ENCODE measurements around the gene NDUFS2.

NDUFS2 gene

DNA sequence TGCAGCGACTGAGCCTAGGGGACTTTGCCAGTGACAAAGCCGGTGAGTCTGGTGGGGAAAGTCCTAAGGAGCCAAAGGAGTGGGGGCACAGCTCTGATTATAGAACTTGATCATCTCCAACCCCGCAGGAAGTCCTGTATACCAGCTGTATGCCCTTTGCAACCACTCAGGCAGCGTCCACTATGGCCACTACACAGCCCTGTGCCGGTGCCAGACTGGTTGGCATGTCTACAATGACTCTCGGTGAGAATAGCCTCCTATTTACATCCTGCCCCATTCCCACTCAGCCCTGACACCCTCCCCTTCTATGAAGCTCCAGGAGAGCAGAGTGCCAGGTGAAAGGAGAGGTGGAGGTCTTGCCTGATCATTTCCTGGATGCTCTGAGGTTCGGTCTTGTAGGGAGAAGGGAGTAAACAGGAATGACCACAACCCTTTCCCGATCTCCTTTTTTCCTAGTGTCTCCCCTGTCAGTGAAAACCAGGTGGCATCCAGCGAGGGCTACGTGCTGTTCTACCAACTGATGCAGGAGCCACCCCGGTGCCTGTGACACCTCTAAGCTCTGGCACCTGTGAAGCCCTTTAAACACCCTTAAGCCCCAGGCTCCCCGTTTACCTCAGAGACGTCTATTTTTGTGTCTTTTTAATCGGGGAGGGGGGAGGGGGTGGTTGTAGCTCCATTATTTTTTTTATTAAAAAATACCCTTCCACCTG is 37.1 kb upstream of the NDUFS2 start:
- ATAC-seq (ENCODE audit: low read depth) (no peak), DNase-seq (ENCODE audit: low spot score in 2 of 2) (no peak)
- H3K36me3 Mint-ChIP-seq = peaks cover 19% of the 10 kb centered on the region
- H3K27me3 Mint-ChIP-seq = no peaks in the 10 kb centered on the region
- H3K27ac Mint-ChIP-seq = peak overlapping the region; percentile 96
- no peaks in the 10 kb centered on the region for H3K9me3 Mint-ChIP-seq
- peak overlapping the region; percentile 54 for H3K4me3 Mint-ChIP-seq
- peaks cover 38% of the 10 kb centered on the region for H3K4me1 Mint-ChIP-seq

DNA sequence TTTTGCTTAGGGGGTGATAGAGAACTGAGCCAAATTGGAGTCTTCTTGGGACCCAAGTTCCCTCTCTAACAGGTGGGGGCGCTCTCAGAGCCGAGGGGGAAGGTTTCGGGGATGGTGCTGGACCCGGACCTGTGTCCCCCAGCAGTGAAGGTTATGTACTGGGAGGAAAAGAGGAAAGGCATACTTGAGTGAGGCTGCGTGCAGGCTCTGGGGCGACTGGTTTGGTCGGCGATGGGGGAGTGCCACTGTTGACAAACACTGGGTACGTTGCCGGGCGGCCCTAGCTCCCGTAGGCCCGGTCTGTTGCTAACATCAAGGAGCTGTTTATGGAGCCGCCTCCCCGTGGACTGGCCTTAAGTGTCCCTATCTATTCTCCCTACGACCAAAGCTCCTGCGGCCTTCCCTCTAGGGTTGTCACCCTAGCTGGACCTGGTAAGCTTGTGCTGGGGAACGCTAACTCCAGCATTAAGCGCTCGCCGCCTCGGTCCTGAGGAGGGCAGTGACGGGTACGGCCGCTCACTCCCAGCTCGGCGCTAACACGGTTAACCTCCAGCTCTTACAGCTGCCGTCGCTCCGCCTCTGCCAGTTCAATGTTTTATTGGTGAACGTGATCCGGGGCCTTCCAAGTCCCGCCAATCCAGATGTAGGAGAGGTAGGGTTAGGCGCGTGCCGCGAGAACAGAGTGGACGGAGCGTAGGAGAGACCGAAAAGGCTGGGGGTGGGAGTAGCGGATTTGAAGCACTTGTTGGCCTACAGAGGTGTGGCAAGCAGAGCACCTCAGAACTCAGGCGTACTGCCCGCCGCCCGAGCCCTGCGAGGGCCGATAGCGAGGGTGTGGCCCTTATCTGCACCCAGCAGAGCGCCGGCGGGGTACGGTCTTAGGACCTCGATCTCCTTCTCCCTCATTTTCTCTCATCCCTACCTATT is 36.2 kb upstream of the NDUFS2 start, which contains the start of gene PPOX:
Gene PPOX (plus strand): TSS at position 685 of the 927 bp plus-strand sequence. CDS start 422 bp downstream, outside the sequence.
- Mint-ChIP-seq H3K4me1 (peaks cover 35% of the 10 kb centered on the region), H3K9me3 (no peaks in the 10 kb centered on the region), H3K27ac (peak within 1 kb of the TSS; percentile 96), H3K27me3 (no peaks in the 10 kb centered on the region), H3K36me3 (peaks cover 19% of the 10 kb centered on the region), H3K4me3 (peak within 1 kb of the TSS; percentile 84)
- ATAC-seq (ENCODE audit: low read depth) = peak; percentile 88
- peak; percentile 82 to 90 for DNase-seq (ENCODE audit: low spot score in 2 of 2)

DNA sequence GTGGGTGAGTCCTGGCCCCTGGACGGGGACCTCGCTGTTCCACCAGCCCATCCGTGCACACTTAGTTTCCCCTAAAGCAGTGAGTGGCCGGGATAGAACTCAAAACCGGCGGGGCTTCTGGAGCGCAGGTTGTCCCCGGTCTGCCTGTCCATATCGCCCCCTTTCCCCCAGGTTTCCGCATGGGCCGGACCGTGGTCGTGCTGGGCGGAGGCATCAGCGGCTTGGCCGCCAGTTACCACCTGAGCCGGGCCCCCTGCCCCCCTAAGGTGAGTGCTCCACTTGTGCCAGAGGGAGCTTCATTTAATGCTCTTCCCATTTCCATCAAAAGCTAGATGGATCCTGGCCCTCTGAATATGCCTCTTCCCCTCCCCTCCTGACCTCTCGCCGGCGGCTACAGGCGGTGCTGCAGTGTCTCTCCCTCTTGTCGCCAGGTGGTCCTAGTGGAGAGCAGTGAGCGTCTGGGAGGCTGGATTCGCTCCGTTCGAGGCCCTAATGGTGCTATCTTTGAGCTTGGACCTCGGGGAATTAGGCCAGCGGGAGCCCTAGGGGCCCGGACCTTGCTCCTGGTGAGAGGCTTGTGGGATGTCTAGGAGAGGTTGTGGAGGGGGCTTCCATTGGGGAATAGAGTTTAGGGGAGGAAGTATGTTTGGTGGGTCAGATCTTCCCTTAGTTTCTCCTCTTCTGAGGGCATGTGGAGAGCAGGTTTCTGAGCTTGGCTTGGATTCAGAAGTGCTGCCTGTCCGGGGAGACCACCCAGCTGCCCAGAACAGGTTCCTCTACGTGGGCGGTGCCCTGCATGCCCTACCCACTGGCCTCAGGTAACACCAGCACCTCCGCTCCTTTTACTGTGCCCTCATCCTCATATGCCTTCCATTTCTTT is 35.3 kb upstream of the NDUFS2 start:
- H3K4me1 Mint-ChIP-seq = peaks cover 26% of the 10 kb centered on the region
- no peaks in the 10 kb centered on the region for H3K9me3 Mint-ChIP-seq
- H3K4me3 Mint-ChIP-seq = peak overlapping the region; percentile 84
- no peak for DNase-seq (ENCODE audit: low spot score in 2 of 2)
- H3K27me3 Mint-ChIP-seq = no peaks in the 10 kb centered on the region
- peaks cover 19% of the 10 kb centered on the region for H3K36me3 Mint-ChIP-seq
- no peak for ATAC-seq (ENCODE audit: low read depth)
- peak overlapping the region; percentile 96 for H3K27ac Mint-ChIP-seq

DNA sequence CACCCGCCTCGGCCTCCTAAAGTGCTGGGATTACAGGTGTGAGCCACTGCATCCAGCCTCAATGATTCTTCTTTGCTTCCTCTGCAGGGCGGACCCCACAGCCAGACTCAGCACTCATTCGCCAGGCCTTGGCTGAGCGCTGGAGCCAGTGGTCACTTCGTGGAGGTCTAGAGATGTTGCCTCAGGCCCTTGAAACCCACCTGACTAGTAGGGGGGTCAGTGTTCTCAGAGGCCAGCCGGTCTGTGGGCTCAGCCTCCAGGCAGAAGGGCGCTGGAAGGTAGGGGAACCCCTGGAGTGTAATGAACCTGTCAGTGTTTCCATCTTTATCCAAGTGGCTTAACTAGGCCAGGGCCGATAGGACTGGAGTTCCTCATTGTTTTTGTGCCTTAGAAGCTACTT is 33.3 kb upstream of the NDUFS2 start:
- Mint-ChIP-seq H3K27me3 (no peaks in the 10 kb centered on the region), H3K36me3 (peaks cover 24% of the 10 kb centered on the region), H3K27ac (no peak overlapping the region), H3K4me1 (peaks cover 18% of the 10 kb centered on the region), H3K4me3 (no peak overlapping the region), H3K9me3 (no peaks in the 10 kb centered on the region)
- no peak for DNase-seq (ENCODE audit: low spot score in 2 of 2)
- no peak for ATAC-seq (ENCODE audit: low read depth)

DNA sequence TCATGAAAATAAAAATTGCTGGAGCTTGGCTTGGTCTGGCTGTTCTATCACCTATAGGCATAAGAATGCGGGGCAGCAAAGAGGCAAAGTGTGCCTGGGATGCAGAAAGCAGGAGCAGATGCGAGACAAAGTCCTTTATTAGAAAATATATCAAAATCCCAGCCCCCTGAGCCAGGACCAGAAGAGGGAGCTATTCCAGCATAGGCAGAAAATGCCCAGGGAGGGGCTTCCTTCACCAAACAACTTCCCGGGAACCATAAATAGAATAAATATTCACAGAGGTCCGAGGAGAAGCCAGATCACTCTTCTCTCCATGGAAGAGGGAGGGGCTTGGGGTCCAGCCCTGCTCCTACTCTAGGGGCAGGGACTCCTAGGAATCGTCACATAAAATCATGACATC is 31.0 kb upstream of the NDUFS2 start:
- no peaks in the 10 kb centered on the region for H3K9me3 Mint-ChIP-seq
- no peak for DNase-seq (ENCODE audit: low spot score in 2 of 2)
- peaks cover 30% of the 10 kb centered on the region for H3K4me1 Mint-ChIP-seq
- no peak for ATAC-seq (ENCODE audit: low read depth)
- H3K4me3 Mint-ChIP-seq = no peak overlapping the region
- no peak overlapping the region for H3K27ac Mint-ChIP-seq
- no peaks in the 10 kb centered on the region for H3K27me3 Mint-ChIP-seq
- peaks cover 35% of the 10 kb centered on the region for H3K36me3 Mint-ChIP-seq

DNA sequence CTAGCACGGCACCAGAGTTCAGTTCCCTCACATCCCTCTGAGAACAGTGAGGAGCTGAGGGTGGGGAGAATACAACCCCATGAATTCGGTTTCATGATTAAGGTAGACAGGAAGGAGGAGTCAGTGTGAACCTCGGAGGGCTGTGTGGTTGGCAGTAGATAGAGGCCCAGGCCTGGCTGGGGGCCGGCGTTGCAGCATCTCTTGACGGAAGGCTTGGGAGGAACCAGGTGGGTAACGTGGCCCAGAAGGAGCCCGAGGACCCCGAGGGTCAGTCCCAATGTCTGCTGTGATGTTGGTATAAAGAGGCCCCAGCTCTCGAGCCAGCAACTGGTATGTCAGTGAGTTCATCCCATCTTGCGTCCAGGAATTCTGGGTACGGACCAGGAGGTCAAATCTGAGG is 30.5 kb upstream of the NDUFS2 start:
- Mint-ChIP-seq H3K4me1 (peaks cover 35% of the 10 kb centered on the region), H3K9me3 (no peaks in the 10 kb centered on the region), H3K27me3 (no peaks in the 10 kb centered on the region), H3K27ac (no peak overlapping the region), H3K4me3 (no peak overlapping the region), H3K36me3 (peaks cover 35% of the 10 kb centered on the region)
- DNase-seq (ENCODE audit: low spot score in 2 of 2) (no peak), ATAC-seq (ENCODE audit: low read depth) (no peak)

DNA sequence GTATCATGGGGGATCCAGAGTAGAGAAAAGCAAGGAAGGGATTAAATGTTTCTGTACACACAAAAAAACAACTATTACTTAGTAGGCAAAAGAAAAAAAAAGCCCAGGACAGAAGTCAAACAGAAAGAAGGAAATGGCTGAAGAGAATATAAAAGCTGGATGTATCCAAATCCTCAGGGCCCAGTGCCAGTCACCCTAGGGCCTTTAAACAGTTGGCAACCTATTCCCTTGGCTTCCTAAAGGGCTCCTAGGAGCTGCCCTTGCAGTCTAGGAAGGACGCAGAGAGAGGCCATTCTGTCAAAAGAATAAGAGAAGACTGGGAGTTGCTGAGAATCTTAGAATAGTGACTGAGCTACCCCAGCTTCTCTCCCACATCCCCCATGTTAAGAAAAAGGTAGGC is 29.8 kb upstream of the NDUFS2 start:
- ATAC-seq (ENCODE audit: low read depth) (no peak), DNase-seq (ENCODE audit: low spot score in 2 of 2) (no peak)
- no peaks in the 10 kb centered on the region for H3K27me3 Mint-ChIP-seq
- H3K27ac Mint-ChIP-seq = no peak overlapping the region
- peaks cover 35% of the 10 kb centered on the region for H3K36me3 Mint-ChIP-seq
- H3K9me3 Mint-ChIP-seq = no peaks in the 10 kb centered on the region
- no peak overlapping the region for H3K4me3 Mint-ChIP-seq
- H3K4me1 Mint-ChIP-seq = peaks cover 31% of the 10 kb centered on the region

DNA sequence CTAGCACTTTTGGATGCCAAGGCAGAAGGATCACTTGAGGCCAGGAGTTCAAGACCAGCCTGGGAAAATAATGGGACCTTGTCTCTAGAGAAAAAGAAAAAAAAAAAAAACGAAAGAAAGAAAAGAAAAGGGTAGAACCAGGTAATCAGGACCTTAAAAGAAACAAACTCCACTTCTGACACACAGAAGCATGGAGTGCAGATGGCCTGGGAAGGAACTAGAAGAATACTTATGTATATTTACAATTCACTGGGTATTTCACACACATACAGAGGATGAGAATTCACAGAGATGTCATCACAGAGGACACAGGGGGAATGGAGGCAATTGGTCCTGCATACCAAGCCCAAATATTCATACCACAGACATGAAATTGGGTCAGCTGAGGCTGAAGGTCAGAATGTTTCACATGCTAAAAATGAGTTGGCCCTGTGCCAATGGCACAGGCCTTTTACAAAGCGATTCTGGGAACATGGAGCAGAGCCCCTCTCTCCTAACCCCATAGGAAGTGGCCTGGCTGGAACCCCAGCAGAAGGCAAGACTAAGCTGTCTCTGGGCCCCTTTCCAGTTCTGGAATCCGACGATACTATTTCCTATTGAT is 29.3 kb upstream of the NDUFS2 start:
- Mint-ChIP-seq H3K9me3 (no peaks in the 10 kb centered on the region), H3K27me3 (no peaks in the 10 kb centered on the region), H3K4me1 (peaks cover 33% of the 10 kb centered on the region), H3K36me3 (peaks cover 35% of the 10 kb centered on the region), H3K27ac (peak overlapping the region; percentile 67), H3K4me3 (no peak overlapping the region)
- DNase-seq (ENCODE audit: low spot score in 2 of 2) (no peak), ATAC-seq (ENCODE audit: low read depth) (no peak)

DNA sequence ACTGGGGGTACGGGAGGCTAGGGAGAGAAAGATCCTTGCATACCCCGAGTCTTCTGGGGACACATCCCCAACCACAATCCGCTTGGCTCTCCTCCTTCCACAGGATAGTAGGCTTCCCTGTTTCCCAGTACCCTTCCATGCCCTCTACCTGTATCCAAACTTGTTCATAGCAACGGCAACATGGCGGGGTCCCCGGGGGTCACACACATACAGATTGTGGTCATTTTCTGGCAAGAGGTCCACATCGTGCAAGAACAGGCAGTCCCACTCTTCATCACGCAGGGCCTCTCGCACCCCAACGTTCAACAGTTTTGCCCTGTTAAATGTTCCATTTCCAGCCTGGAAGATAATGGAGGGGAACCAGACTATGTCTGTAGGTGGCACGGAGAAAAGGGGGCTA is 28.5 kb upstream of the NDUFS2 start:
- DNase-seq (ENCODE audit: low spot score in 2 of 2) (no peak), ATAC-seq (ENCODE audit: low read depth) (no peak)
- Mint-ChIP-seq H3K27me3 (no peaks in the 10 kb centered on the region), H3K4me1 (peaks cover 33% of the 10 kb centered on the region), H3K27ac (peak overlapping the region; percentile 67), H3K9me3 (no peaks in the 10 kb centered on the region), H3K4me3 (no peak overlapping the region), H3K36me3 (peaks cover 35% of the 10 kb centered on the region)

DNA sequence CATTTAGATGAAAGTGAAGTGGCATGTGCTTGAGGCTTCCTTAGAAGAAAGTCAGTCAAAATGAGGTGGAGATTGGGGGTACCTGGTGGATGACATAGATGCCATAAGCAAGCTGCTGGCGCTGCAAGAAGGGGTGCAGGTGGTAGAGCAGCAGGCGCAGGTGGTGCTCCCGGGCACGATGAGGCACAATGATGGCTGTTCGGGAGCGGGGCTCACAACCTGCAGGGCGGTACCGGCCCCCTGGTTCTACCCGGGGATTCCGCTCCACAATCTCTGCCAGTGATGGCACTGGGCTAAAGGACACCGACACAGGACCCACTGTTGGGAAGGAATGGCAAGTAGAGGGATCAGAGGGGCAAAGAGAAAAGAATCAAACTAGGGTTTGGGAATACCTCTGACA is 27.3 kb upstream of the NDUFS2 start:
- H3K36me3 Mint-ChIP-seq = peaks cover 31% of the 10 kb centered on the region

DNA sequence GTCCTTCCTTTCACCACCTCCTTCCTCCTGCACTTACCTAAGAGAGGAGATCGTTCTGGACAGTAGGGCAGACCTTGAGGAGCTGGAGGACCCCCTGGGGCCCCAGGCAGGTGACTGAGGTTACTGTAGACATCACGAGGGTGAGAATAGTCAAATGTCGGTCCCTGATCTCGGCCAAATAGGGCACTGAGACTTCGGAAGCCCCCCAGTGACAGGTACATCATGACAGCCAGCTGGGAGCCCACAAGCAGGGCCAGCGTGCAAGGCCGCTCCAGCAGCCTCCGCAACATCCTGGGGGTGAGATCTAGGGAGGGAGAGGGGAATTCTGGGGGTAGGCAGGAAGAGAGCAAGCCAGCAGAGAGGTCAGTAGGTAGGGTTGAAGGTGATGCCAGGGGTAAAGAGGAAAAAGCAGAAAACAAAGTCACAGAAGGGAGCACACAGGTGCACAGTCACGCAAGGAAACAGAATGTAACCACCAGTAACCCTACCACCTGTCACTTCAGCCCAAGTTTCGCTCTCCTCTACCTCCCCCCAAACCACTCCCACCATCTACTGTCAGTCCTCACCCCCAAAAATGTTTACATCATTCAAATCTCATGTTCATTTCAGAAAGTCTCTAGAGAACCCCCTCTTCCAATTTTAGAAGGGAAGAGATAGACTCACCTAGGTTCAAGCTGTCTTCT is 26.3 kb upstream of the NDUFS2 start:
- no peaks in the 10 kb centered on the region for H3K9me3 Mint-ChIP-seq
- peak overlapping the region; percentile 96 for H3K27ac Mint-ChIP-seq
- H3K27me3 Mint-ChIP-seq = no peaks in the 10 kb centered on the region
- peak overlapping the region; percentile 100 for H3K4me3 Mint-ChIP-seq
- no peak for ATAC-seq (ENCODE audit: low read depth)
- DNase-seq (ENCODE audit: low spot score in 2 of 2) = no peak
- peaks cover 31% of the 10 kb centered on the region for H3K36me3 Mint-ChIP-seq
- H3K4me1 Mint-ChIP-seq = peaks cover 42% of the 10 kb centered on the region

More for the DNA sequence above, 27.3 kb upstream of the NDUFS2 start:
- Mint-ChIP-seq H3K4me1 (peaks cover 36% of the 10 kb centered on the region), H3K27ac (peak overlapping the region; percentile 14), H3K27me3 (no peaks in the 10 kb centered on the region), H3K9me3 (no peaks in the 10 kb centered on the region), H3K4me3 (peak overlapping the region; percentile 29)
- no peak for ATAC-seq (ENCODE audit: low read depth)
- DNase-seq (ENCODE audit: low spot score in 2 of 2) = no peak

DNA sequence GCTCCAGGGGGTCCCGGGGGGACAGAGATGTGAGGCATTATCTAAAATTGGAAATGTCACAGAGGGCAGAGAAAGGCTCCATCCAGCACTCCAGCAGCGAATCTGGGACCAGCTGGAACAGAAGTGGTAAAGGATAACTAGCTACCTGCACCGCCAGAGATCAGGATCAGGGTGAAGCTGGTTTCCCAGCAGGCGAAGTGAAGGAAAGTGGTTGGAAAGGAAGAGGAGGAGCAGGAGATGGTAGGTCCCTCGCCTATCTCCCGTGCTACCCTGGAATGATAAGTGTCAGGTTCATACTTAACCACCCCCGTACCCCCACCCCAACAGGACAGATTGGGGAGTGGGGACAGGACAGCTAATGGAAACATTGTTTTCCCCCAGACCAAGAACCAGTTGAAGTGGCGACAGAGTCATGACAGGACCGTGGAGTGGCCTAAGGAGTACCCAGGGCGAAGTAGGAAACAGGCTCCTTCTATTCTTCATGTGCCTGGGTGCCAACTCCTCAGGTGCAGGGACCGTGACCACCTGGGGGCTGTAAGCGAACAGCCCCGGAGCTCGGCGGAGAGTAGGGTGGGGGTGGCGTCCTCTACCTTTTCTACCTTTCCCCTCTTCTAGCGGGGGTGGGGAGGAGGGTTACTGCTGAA is 25.6 kb upstream of the NDUFS2 start:
- Mint-ChIP-seq H3K36me3 (peaks cover 26% of the 10 kb centered on the region), H3K27ac (peak overlapping the region; percentile 96), H3K4me3 (peak overlapping the region; percentile 100), H3K4me1 (peaks cover 42% of the 10 kb centered on the region), H3K9me3 (no peaks in the 10 kb centered on the region), H3K27me3 (no peaks in the 10 kb centered on the region)
- DNase-seq (ENCODE audit: low spot score in 2 of 2) = no peak
- ATAC-seq (ENCODE audit: low read depth) = no peak

Data from memory B cell (primary cell).